ENCODE results near the gene HRH1.
"Not testable (repeated sequence)": the region's sequence is repeated elsewhere in the genome, so short reads cannot be mapped to it uniquely, and the experiment has no call there.

HRH1 gene

GRCh38 chr3:11154036-11154952 lies at the start of gene HRH1:
HRH1 (plus strand) TSS chr3:11154493; CDS start chr3:11259038, 104,545 bp downstream.
- no peak for DNase-seq (ENCODE audit: low read depth in 2 of 2, low spot score in 1 of 2)

GRCh38 chr3:11113316-11113715 lies 41.0 kb upstream of the HRH1 start:
- DNase-seq (ENCODE audit: low read depth in 2 of 2, low spot score in 1 of 2) = not testable (repeated sequence)

GRCh38 chr3:11115548-11115947 lies 38.7 kb upstream of the HRH1 start:
- no peak for DNase-seq (ENCODE audit: low read depth in 2 of 2, low spot score in 1 of 2)

- no peak for DNase-seq (ENCODE audit: low read depth in 2 of 2, low spot score in 1 of 2)
These were observed 37.8 kb upstream of the HRH1 start for GRCh38 chr3:11116336-11117059.

- DNase-seq (ENCODE audit: low read depth in 2 of 2, low spot score in 1 of 2) = no peak
These were observed 36.7 kb upstream of the HRH1 start for GRCh38 chr3:11117591-11117990.

- DNase-seq (ENCODE audit: low read depth in 2 of 2, low spot score in 1 of 2) = no peak
These were observed 36.1 kb upstream of the HRH1 start for GRCh38 chr3:11118181-11118682.

- DNase-seq (ENCODE audit: low read depth in 2 of 2, low spot score in 1 of 2) = no peak
These were observed 34.0 kb upstream of the HRH1 start for GRCh38 chr3:11120091-11120805.

GRCh38 chr3:11126653-11127052 lies 27.6 kb upstream of the HRH1 start:
- no peak for DNase-seq (ENCODE audit: low read depth in 2 of 2, low spot score in 1 of 2)

GRCh38 chr3:11128682-11129632 lies 25.3 kb upstream of the HRH1 start:
- no peak for DNase-seq (ENCODE audit: low read depth in 2 of 2, low spot score in 1 of 2)

- DNase-seq (ENCODE audit: low read depth in 2 of 2, low spot score in 1 of 2) = no peak
These were observed 23.9 kb upstream of the HRH1 start for GRCh38 chr3:11130385-11130784.

- DNase-seq (ENCODE audit: low read depth in 2 of 2, low spot score in 1 of 2) = no peak
These were observed 22.9 kb upstream of the HRH1 start for GRCh38 chr3:11131371-11131770.

GRCh38 chr3:11131886-11132285 lies 22.4 kb upstream of the HRH1 start:
- not testable (repeated sequence) for DNase-seq (ENCODE audit: low read depth in 2 of 2, low spot score in 1 of 2)

GRCh38 chr3:11132861-11133260 lies 21.4 kb upstream of the HRH1 start:
- DNase-seq (ENCODE audit: low read depth in 2 of 2, low spot score in 1 of 2) = no peak

GRCh38 chr3:11134794-11135193 lies 19.5 kb upstream of the HRH1 start:
- no peak for DNase-seq (ENCODE audit: low read depth in 2 of 2, low spot score in 1 of 2)

- DNase-seq (ENCODE audit: low read depth in 2 of 2, low spot score in 1 of 2) = no peak
These were observed 18.2 kb upstream of the HRH1 start for GRCh38 chr3:11136116-11136515.

GRCh38 chr3:11136830-11137626 lies 17.3 kb upstream of the HRH1 start:
- no peak for DNase-seq (ENCODE audit: low read depth in 2 of 2, low spot score in 1 of 2)

- no peak for DNase-seq (ENCODE audit: low read depth in 2 of 2, low spot score in 1 of 2)
These were observed 16.7 kb upstream of the HRH1 start for GRCh38 chr3:11137627-11137959.

GRCh38 chr3:11138371-11138770 lies 15.9 kb upstream of the HRH1 start:
- no peak for DNase-seq (ENCODE audit: low read depth in 2 of 2, low spot score in 1 of 2)

GRCh38 chr3:11140030-11140712 lies 14.1 kb upstream of the HRH1 start:
- no peak for DNase-seq (ENCODE audit: low read depth in 2 of 2, low spot score in 1 of 2)
